SJSA1 (cell line): ENCODE data around the gene SKI. TPM values are rescaled to one million over a fixed set of nuclear protein-coding genes. Genes with fewer than 3 reads are reported as not detected.

Source experiments
- DNase-seq, 2 experiments: peaks; one replicate each; pipeline ENCODE4 v3.0.0-alpha.2; 2015 to 2020; ENCODE audit warnings: low spot score in 2 of 2, low read depth in 1 of 2
- H3K27ac ChIP-seq: fragments of 250-450 bp; sonication (Bioruptor Pico); 2 replicates; pipeline ENCODE4 v1.5.1; 2020; ENCODE audit warnings: mild to moderate bottlenecking, moderate library complexity
- H3K27me3 ChIP-seq: fragments of 250-450 bp; sonication (Bioruptor Pico); replicated peaks from 2 replicates; pipeline ENCODE4 v1.5.1; 2020; ENCODE audit warnings: mild to moderate bottlenecking, moderate library complexity
- H3K36me3 ChIP-seq: fragments of 250-450 bp; sonication (Bioruptor Pico); 2 replicates; pipeline ENCODE4 v1.5.1; 2020; ENCODE audit warnings: mild to moderate bottlenecking
- H3K4me1 ChIP-seq: fragments of 250-450 bp; sonication (Bioruptor Pico); replicated peaks from 2 replicates; pipeline ENCODE4 v1.6.1; 2021; ENCODE audit warnings: mild to moderate bottlenecking
- H3K4me3 ChIP-seq: fragments of 250-450 bp; sonication (Bioruptor Pico); 2 replicates; pipeline ENCODE4 v1.5.1; 2020; ENCODE audit warnings: mild to moderate bottlenecking
- H3K9me3 ChIP-seq: fragments of 250-450 bp; sonication (Bioruptor Pico); replicated peaks from 2 replicates; pipeline ENCODE4 v1.5.1; 2020; ENCODE audit warnings: mild to moderate bottlenecking
- total RNA-seq: library from RNA; depleted of rRNA; stranded (reverse); fragments of >200 nt; shearing (Covaris generic); gene quantifications from 2 replicates; pipeline ENCODE4 v1.2.3, GENCODE V29; 2014

Gene SKI
- total RNA-seq, 1 experiment from 2014 or later: 9.6 TPM

GRCh38 chr1:2224631-2225428 lies 3.3 kb upstream of the SKI start:
- Histone ChIP-seq H3K4me3 (no peak overlapping the region), H3K9me3 (peaks cover 3% of the 10 kb centered on the region; the same call in 1 of the 2 replicates), H3K4me1 (peaks cover 24% of the 10 kb centered on the region), H3K27me3 (no peaks in the 10 kb centered on the region), H3K27ac (no peak overlapping the region), H3K36me3 (peaks cover 18% of the 10 kb centered on the region)
- no peak for DNase-seq

GRCh38 chr1:2226525-2227345 lies 1.4 kb upstream of the SKI start:
- Histone ChIP-seq H3K4me3 (peak overlapping the region; percentile 100), H3K9me3 (peaks cover 3% of the 10 kb centered on the region; the same call in 1 of the 2 replicates), H3K4me1 (peaks cover 43% of the 10 kb centered on the region), H3K36me3 (peaks cover 37% of the 10 kb centered on the region), H3K27me3 (no peaks in the 10 kb centered on the region), H3K27ac (peak overlapping the region; percentile 100)
- peak in 1 of 2 experiments; percentile 47 for DNase-seq

- peaks cover 52% of the 10 kb centered on the region for H3K4me1 ChIP-seq
- peak overlapping the region; percentile 100 for H3K4me3 ChIP-seq
- peaks cover 46% of the 10 kb centered on the region for H3K36me3 ChIP-seq
- peak overlapping the region; percentile 100 for H3K27ac ChIP-seq
- no peaks in the 10 kb centered on the region for H3K27me3 ChIP-seq
- DNase-seq: peak; percentile 95 to 97
- peaks cover 3% of the 10 kb centered on the region; the same call in 1 of the 2 replicates for H3K9me3 ChIP-seq
Observed at GRCh38 chr1:2227346-2228156, 568 bp upstream of the SKI start.

GRCh38 chr1:2228694-2229036 lies 546 bp downstream of the SKI start:
- no peak for DNase-seq
- Histone ChIP-seq H3K4me3 (peak overlapping the region; percentile 79), H3K27me3 (no peaks in the 10 kb centered on the region), H3K27ac (no peak overlapping the region), H3K4me1 (peaks cover 52% of the 10 kb centered on the region), H3K36me3 (peaks cover 50% of the 10 kb centered on the region), H3K9me3 (peaks cover 3% of the 10 kb centered on the region; the same call in 1 of the 2 replicates)

GRCh38 chr1:2229037-2229864 lies 1.1 kb downstream of the SKI start:
- Histone ChIP-seq H3K36me3 (peaks cover 50% of the 10 kb centered on the region), H3K4me1 (peaks cover 56% of the 10 kb centered on the region), H3K4me3 (peak overlapping the region; percentile 79), H3K27me3 (no peaks in the 10 kb centered on the region), H3K27ac (0 out of 2 replicates have a peak overlapping the region, but pooled peaks have one; percentile 3), H3K9me3 (peaks cover 3% of the 10 kb centered on the region; the same call in 1 of the 2 replicates)
- DNase-seq: peak; percentile 72

GRCh38 chr1:2229911-2230731 lies 2.0 kb downstream of the SKI start:
- peaks cover 50% of the 10 kb centered on the region for H3K36me3 ChIP-seq
- peaks cover 3% of the 10 kb centered on the region; the same call in 1 of the 2 replicates for H3K9me3 ChIP-seq
- H3K27me3 ChIP-seq: no peaks in the 10 kb centered on the region
- 0 out of 2 replicates have a peak overlapping the region, but pooled peaks have one; percentile 3 for H3K27ac ChIP-seq
- peak; percentile 49 to 57 for DNase-seq
- peak overlapping the region; percentile 79 for H3K4me3 ChIP-seq
- peaks cover 61% of the 10 kb centered on the region for H3K4me1 ChIP-seq

- Histone ChIP-seq H3K4me3 (peak overlapping the region; percentile 79), H3K27ac (no peak overlapping the region), H3K27me3 (no peaks in the 10 kb centered on the region), H3K4me1 (peaks cover 61% of the 10 kb centered on the region), H3K9me3 (peaks cover 3% of the 10 kb centered on the region; the same call in 1 of the 2 replicates), H3K36me3 (peaks cover 50% of the 10 kb centered on the region)
- peak in 1 of 2 experiments; percentile 30 for DNase-seq
Observed at GRCh38 chr1:2230781-2231531, 2.8 kb downstream of the SKI start.

- H3K36me3 ChIP-seq: peaks cover 49% of the 10 kb centered on the region
- H3K4me3 ChIP-seq: peak overlapping the region; percentile 79
- peaks cover 3% of the 10 kb centered on the region; the same call in 1 of the 2 replicates for H3K9me3 ChIP-seq
- DNase-seq: peak; percentile 36 to 60
- H3K27me3 ChIP-seq: no peaks in the 10 kb centered on the region
- H3K4me1 ChIP-seq: peaks cover 56% of the 10 kb centered on the region
- H3K27ac ChIP-seq: no peak overlapping the region
Observed at GRCh38 chr1:2231532-2232254, 3.6 kb downstream of the SKI start.

GRCh38 chr1:2232255-2232915 lies 4.3 kb downstream of the SKI start:
- peaks cover under 1% of the 10 kb centered on the region; the same call in 1 of the 2 replicates for H3K9me3 ChIP-seq
- H3K4me3 ChIP-seq: peak overlapping the region; percentile 79
- no peaks in the 10 kb centered on the region for H3K27me3 ChIP-seq
- H3K36me3 ChIP-seq: peaks cover 44% of the 10 kb centered on the region
- DNase-seq: no peak
- no peak overlapping the region for H3K27ac ChIP-seq
- peaks cover 49% of the 10 kb centered on the region for H3K4me1 ChIP-seq

- Histone ChIP-seq H3K4me1 (peaks cover 48% of the 10 kb centered on the region), H3K27me3 (no peaks in the 10 kb centered on the region), H3K9me3 (no peaks in the 10 kb centered on the region; the same call in 1 of the 2 replicates), H3K27ac (no peak overlapping the region), H3K4me3 (no peak overlapping the region), H3K36me3 (peaks cover 50% of the 10 kb centered on the region)
- DNase-seq: peak in 1 of 2 experiments; percentile 43
Observed at GRCh38 chr1:2232916-2233438, 4.9 kb downstream of the SKI start.
